ENCODE measurements around the gene ZFP62. TPM values are rescaled to one million over a fixed set of nuclear protein-coding genes. Genes with fewer than 3 reads are reported as not detected.

The ZFP62 gene
- total RNA-seq, 1 experiment from 2014 or later: 30.7 TPM

- ChIA-PET POLR2A (no interaction called here), CTCF (no interaction called here), RAD21 (ENCODE audit: low non-redundant PET in 1 of 2, low total read pairs in 2 of 2, uncharacterized antibody in 2 of 2, unreplicated experiment in 2 of 2) (no interaction called here)
- intact Hi-C loops (cut with micrococcal nuclease): loop anchor here (5.0 kb wide), 2 partner anchors 69 to 161 kb away; no protein-coding TSS in a partner anchor
- no peak for ATAC-seq
- H3K4me2 ChIP-seq (ENCODE audit: low read length): no peak overlapping the region
- no peaks in the 10 kb centered on the region for H4K20me1 ChIP-seq (ENCODE audit: insufficient read depth)
- H3K9me2 ChIP-seq (ENCODE audit: insufficient read depth): no peaks in the 10 kb centered on the region
- H3K4me1 ChIP-seq (ENCODE audit: control insufficient read depth in 1 of 2, insufficient read depth in 2 of 2, low read length in 2 of 2): peaks cover 0 to 13% of the 10 kb centered on the region in 2 experiments; a peak in 2 of 4 replicates
- TF ChIP-seq ELF1 (IDR thresholded peaks at IDR 0.05; ENCODE audit: borderline replicate concordance, low read depth) (no peak), ZNF274 (IDR thresholded peaks at IDR 0.05; ENCODE audit: low read depth, low read length) (no peak), CTCF (IDR thresholded peaks at IDR 0.05 in 2 of 3, conservative IDR thresholded peaks at IDR 0.05 in 1 of 3; ENCODE audit: borderline replicate concordance in 1 of 3, insufficient read depth in 1 of 3, low read depth in 2 of 3, low read length in 2 of 3) (no peak), EZH2phosphoT487 (IDR thresholded peaks at IDR 0.05; ENCODE audit: borderline replicate concordance) (no peak), RAD21 (IDR thresholded peaks at IDR 0.05; ENCODE audit: low read depth) (no peak)
- no TSS peak for BruUV-seq (replicated peaks)
- H3K36me3 ChIP-seq (ENCODE audit: control insufficient read depth in 1 of 2, insufficient read depth in 2 of 2, low read length in 2 of 2): no peaks in the 10 kb centered on the region
- DNase-seq (ENCODE audit: low read depth, low spot score): no peak
- no peaks in the 10 kb centered on the region for H3K9me3 ChIP-seq (ENCODE audit: control insufficient read depth in 1 of 2, insufficient read depth in 1 of 2, low read depth in 1 of 2, low read length in 2 of 2)
- no peaks in the 10 kb centered on the region for H3K27me3 ChIP-seq (ENCODE audit: insufficient read depth, low read length)
- no peak overlapping the region for H3K9ac ChIP-seq (ENCODE audit: low read length)
- H2AFZ ChIP-seq (ENCODE audit: low read depth, low read length, poor library complexity, severe bottlenecking): peak overlapping the region; percentile 33
- H3K27ac ChIP-seq (ENCODE audit: low read depth, low read length): no peak overlapping the region
- H3K4me3 ChIP-seq (replicated peaks in 1 of 2; ENCODE audit: low read depth in 1 of 2, low read length in 2 of 2): no peak overlapping the region
- H3K79me2 ChIP-seq (ENCODE audit: insufficient read depth, low read length): no peaks in the 10 kb centered on the region
Observed at GRCh38 chr5:180865981-180866695, 5.1 kb upstream of the ZFP62 start.

GRCh38 chr5:180862645-180863044 lies 1.6 kb upstream of the ZFP62 start:
- peaks cover 2 to 14% of the 10 kb centered on the region in 2 experiments; a peak in 2 of 4 replicates for H3K4me1 ChIP-seq (ENCODE audit: control insufficient read depth in 1 of 2, insufficient read depth in 2 of 2, low read length in 2 of 2)
- no peaks in the 10 kb centered on the region for H3K9me3 ChIP-seq (ENCODE audit: control insufficient read depth in 1 of 2, insufficient read depth in 1 of 2, low read depth in 1 of 2, low read length in 2 of 2)
- no peak overlapping the region for H3K27ac ChIP-seq (ENCODE audit: low read depth, low read length)
- H3K79me2 ChIP-seq (ENCODE audit: insufficient read depth, low read length): peaks cover 23% of the 10 kb centered on the region
- H2AFZ ChIP-seq (ENCODE audit: low read depth, low read length, poor library complexity, severe bottlenecking): no peak overlapping the region
- CTCF ChIA-PET: no interaction called here
- POLR2A ChIA-PET: no interaction called here
- ATAC-seq: no peak
- RAD21 ChIA-PET (ENCODE audit: low non-redundant PET in 1 of 2, low total read pairs in 2 of 2, uncharacterized antibody in 2 of 2, unreplicated experiment in 2 of 2): no interaction called here
- DNase-seq (ENCODE audit: low read depth, low spot score): no peak
- H3K36me3 ChIP-seq (ENCODE audit: control insufficient read depth in 1 of 2, insufficient read depth in 2 of 2, low read length in 2 of 2): peaks cover 0 to 10% of the 10 kb centered on the region in 2 experiments; a peak in 1 of 4 replicates
- H4K20me1 ChIP-seq (ENCODE audit: insufficient read depth): no peaks in the 10 kb centered on the region
- no peaks in the 10 kb centered on the region for H3K27me3 ChIP-seq (ENCODE audit: insufficient read depth, low read length)
- H3K9me2 ChIP-seq (ENCODE audit: insufficient read depth): no peaks in the 10 kb centered on the region
- BruUV-seq (replicated peaks): no TSS peak
- no peak overlapping the region for H3K9ac ChIP-seq (ENCODE audit: low read length)
- H3K4me3 ChIP-seq (replicated peaks in 1 of 2; ENCODE audit: low read depth in 1 of 2, low read length in 2 of 2): no peak overlapping the region
- no peak overlapping the region for H3K4me2 ChIP-seq (ENCODE audit: low read length)
- intact Hi-C loops (cut with micrococcal nuclease): loop anchor here (5.0 kb wide), 1 partner anchor 310 kb away; no protein-coding TSS in a partner anchor
- no peak for TF ChIP-seq CTCF (IDR thresholded peaks at IDR 0.05 in 2 of 3, conservative IDR thresholded peaks at IDR 0.05 in 1 of 3; ENCODE audit: borderline replicate concordance in 1 of 3, insufficient read depth in 1 of 3, low read depth in 2 of 3, low read length in 2 of 3)
- no peak for TF ChIP-seq EGR1 (IDR thresholded peaks at IDR 0.05; ENCODE audit: low read depth)
- TF ChIP-seq EZH2 (IDR thresholded peaks at IDR 0.05): no peak
- TF ChIP-seq ELF1 (IDR thresholded peaks at IDR 0.05; ENCODE audit: borderline replicate concordance, low read depth): no peak
- no peak for TF ChIP-seq ZFX (IDR thresholded peaks at IDR 0.05)
- TF ChIP-seq TCF7L2 (IDR thresholded peaks at IDR 0.05; ENCODE audit: borderline replicate concordance, extremely low read depth, insufficient read depth, insufficient read length): no peak
- TF ChIP-seq CBX3 (IDR thresholded peaks at IDR 0.05; ENCODE audit: low read depth): no peak
- no peak for TF ChIP-seq EZH2phosphoT487 (IDR thresholded peaks at IDR 0.05; ENCODE audit: borderline replicate concordance)
- no peak for TF ChIP-seq ZBTB33 (IDR thresholded peaks at IDR 0.05; ENCODE audit: extremely low read depth, insufficient replicate concordance, low read length)
